HG03565 (cell line): ENCODE data around the gene OXCT2.
"Not testable (repeated sequence)": the region's sequence is repeated elsewhere in the genome, so short reads cannot be mapped to it uniquely, and the experiment has no call there.

Experiments used
- ATAC-seq: cut with Tn5 transposase; IDR thresholded peaks from one replicate; pipeline ENCODE4 v1.9.1; 2021; ENCODE audit warnings: mild to moderate bottlenecking, moderate library complexity; ENCODE audit not compliant: unreplicated experiment

Gene OXCT2

GRCh38 chr1:39787964-39788363 is 16.8 kb upstream of the OXCT2 start:
- ATAC-seq = not testable (repeated sequence)

DNA sequence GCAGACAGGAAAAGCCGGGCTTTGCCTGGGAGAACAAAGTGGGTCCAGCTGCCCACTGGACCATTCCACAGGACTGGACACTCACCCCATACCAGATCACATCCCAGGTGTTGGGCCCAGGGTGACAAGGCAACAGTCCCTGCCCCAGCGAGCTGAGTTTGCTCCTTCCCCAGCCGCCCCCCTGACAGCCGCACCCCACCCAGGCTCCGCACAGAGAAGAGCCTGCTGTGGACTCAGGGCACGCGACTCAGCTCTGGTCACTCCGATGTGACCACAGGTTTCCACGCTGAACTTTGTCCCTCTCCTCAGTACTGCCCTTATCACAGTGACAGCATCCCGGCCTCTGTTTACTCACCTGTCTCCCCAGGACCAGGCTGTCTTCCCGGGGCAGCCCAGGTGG is 16.3 kb upstream of the OXCT2 start:
- no peak for ATAC-seq

DNA sequence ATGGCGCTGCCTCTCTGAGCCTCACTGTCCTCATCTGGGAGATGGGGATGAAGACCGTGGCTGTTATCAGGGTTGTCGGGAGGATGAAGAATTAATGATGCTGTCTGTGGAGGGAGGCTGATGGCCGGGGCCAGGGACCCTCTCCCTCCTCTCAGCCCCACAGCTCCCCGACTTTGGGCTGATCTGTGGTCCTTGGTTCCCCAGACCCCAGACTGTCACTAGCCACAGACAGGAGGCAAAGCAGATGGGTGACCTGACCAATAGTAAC is 15.9 kb upstream of the OXCT2 start:
- not testable (repeated sequence) for ATAC-seq

DNA sequence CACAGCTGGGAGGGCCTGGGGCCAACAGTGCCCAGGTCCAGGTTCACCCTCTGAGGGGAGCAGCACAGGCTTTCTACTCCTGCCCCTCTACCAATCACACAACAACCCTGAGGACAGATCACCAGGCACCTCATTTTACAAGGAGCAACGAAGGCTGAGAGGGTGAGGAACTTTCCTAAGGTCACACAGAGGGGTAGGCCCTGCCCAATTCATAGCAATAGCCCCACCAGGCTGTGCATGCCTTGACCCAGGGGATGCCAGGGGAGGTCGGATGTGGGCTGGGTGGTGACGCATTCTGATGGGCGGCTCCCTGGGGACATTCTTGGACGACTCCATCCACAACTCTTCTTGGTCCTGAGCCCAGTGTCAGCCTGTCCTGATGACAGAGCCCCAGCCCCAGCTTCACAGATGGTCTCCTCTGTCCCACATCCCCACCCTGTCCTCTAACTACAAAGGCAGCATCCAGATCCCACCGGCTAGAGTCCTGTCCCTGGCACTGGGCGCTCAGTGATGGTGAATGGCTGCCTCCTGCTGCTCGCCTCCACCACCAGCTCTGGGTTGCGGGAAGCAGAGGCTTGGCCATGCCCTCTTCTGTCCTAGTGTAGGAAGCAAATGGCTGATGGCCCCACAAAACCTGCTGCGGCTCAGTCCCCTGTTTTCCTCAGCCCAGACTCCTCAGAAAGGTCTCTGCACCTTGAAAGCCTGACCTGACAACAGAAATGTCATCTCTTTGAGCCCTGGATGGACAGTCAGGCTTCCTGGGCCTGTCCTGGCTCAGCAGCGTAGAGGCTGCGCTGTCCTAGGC is 15.4 kb upstream of the OXCT2 start:
- not testable (repeated sequence) for ATAC-seq

DNA sequence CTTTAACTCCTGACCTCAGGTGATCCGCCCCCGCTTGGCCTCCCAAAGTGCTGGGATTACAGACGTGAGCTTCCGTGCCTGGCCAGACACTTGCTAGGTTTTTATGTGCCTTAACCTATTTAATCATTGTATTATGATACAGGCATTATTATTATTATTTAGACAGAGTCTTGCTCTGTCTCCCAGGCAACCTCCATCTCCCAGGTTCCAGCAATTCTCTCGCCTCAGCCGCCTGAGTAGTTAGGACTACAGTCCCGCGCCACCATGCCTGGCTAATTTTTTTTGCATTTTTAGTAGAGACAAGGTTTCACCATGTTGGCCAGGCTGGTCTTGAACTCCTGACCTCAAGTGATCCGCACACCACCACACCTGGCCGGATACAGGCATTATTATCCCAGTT is 11.5 kb upstream of the OXCT2 start:
- ATAC-seq = not testable (repeated sequence)

DNA sequence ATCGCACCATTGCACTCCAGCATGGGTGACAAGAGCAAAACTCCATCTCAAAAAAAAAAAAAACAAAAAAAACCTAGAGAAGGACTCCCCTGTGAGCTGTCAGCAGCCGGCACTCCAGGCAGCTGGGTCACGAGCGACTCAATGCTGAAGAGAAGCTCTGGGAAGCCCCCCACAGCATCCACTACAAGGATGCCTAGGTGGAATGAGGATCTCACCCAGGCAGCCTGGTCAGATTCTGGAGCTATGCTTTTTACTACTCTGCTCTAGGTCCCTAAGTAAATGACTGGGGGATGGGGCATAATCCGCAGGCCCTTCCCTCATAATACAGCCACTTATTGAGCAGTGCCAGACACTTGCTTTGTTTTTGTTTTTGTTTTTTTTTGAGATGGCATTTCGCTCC is 11.0 kb upstream of the OXCT2 start:
- ATAC-seq = no peak

GRCh38 chr1:39781349-39781715 is 10.2 kb upstream of the OXCT2 start:
- no peak for ATAC-seq

DNA sequence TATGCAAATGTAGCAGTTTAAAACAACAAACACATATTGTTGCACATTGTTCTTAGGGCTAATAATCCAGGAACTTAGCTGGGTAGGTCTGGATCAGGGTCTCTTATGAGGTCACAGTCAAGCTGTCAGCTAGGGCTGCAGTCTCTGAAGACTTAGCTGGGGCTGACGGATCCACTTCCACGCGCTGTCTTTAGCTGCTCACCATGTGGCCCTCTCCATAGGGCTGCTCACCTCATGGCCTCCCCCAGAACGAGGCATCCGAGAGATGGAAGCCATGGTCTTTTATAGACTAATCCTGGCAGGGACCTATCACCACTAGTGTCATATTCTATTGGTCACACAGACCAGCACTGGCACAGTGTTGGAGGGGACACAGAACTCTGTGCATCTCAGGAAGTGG is 8.7 kb upstream of the OXCT2 start:
- ATAC-seq = no peak

DNA sequence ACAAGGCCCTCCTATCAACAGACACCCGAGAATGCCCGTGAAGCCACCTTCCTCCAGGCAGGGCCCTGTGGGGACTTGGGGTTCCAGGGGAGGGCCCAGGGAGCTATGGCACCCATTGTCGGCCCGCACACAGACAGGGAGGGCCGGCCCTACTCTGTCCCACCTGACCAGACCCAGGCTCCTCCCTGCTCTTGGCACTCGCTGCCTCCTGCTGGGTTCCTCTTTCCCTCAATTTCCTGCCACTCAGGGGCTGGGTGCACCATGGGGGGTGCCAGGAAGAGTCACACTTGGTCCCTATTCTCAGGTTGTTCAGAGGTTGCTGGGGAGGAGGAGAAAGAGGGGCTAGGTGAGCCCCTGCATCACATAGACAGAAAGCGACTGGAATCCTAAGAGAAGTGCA is 8.0 kb upstream of the OXCT2 start:
- no peak for ATAC-seq

- not testable (repeated sequence) for ATAC-seq
These were observed 7.4 kb upstream of the OXCT2 start for GRCh38 chr1:39778463-39779099.

DNA sequence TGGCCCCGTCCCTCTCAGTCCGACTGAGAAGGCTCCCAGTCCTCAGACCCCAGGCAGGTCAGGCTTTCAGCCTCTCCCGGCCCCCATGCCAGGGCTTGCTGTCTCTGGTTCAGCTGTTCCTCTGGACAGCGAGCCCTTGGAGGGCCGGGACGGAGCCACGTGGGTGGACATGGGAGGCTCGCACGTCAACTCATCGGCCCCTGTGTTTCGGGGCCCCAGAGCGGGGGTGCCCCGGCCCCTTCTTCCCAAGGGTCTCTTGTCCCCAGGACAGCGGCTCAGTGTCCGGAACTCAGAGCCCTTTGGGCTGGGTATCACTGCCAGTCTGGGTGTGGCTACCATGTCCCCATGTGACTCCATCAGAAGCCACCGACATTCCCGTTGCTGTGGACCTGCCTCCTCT is 6.7 kb upstream of the OXCT2 start:
- not testable (repeated sequence) for ATAC-seq

GRCh38 chr1:39777306-39777705 is 6.2 kb upstream of the OXCT2 start:
- ATAC-seq = no peak

GRCh38 chr1:39776886-39777285 is 5.7 kb upstream of the OXCT2 start:
- ATAC-seq = no peak

GRCh38 chr1:39776400-39776713 is 5.2 kb upstream of the OXCT2 start:
- no peak for ATAC-seq

DNA sequence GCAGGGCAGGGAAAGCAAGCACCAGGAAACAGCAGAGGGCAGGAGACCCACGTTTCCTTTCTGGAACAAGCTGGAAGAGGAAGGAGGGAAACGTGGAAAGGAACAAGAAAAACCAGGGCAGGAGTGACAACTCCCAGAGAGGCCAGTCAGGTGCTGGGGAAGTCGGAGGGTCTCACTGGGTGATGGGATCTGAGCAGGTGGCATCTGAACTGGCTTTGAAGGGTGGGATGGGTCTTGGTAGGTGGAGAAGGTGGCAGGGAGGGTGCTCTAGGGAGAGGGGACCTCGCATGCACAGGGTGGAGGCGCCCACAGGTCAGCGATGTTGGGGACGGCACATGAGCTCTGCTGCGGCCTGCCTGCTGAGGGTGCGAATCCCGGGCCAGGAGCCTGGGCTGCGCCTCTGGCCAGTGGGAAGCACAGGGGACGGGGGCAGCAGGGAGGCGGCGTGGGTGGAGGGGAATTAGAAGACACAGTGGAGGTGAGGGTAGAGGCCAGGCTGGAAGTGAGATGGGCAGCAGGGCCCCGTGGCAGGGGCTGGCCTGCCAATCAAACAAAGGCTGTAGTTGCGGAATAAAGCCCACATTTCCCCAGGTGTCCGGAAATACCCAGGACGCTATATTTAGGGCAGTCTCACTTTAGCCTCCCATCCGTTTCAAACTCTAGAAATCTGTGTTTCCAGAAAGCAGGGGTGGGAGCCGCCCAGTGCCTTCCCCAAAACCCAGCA is 4.7 kb upstream of the OXCT2 start:
- not testable (repeated sequence) for ATAC-seq

- ATAC-seq = not testable (repeated sequence)
These were observed 4.0 kb upstream of the OXCT2 start for GRCh38 chr1:39775141-39775540.

GRCh38 chr1:39773369-39773979 is 2.3 kb upstream of the OXCT2 start:
- ATAC-seq = not testable (repeated sequence)

- ATAC-seq = not testable (repeated sequence)
These were observed 787 bp downstream of the OXCT2 start for GRCh38 chr1:39770100-39771021.

- ATAC-seq = not testable (repeated sequence)
These were observed 1.6 kb downstream of the OXCT2 start for GRCh38 chr1:39769502-39769901.

GRCh38 chr1:39766466-39766865 is 4.7 kb downstream of the OXCT2 start:
- not testable (repeated sequence) for ATAC-seq

- not testable (repeated sequence) for ATAC-seq
These were observed 6.6 kb downstream of the OXCT2 start for GRCh38 chr1:39764512-39764911.
